Naive B cell (primary cell): Measurements from ENCODE around the gene NCK2. TPM values are rescaled to one million over a fixed set of nuclear protein-coding genes. Genes with fewer than 3 reads are reported as not detected.
"Not testable (repeated sequence)": the region's sequence is repeated elsewhere in the genome, so short reads cannot be mapped to it uniquely, and the experiment has no call there.

Experiments
- ATAC-seq, 2 donors: fragments of 150-1000 bp; cut with Tn5 transposase; 2 replicates each; pipeline ENCODE4 v1.10.0; 2021; ENCODE audit warnings: low read depth in 2 of 2, mild to moderate bottlenecking in 2 of 2, moderate library complexity in 2 of 2
- DNase-seq: peaks from one replicate; pipeline ENCODE4 v3.0.0; 2022
- H3K27ac Mint-ChIP-seq, 6 donors: one replicate each; pipeline ENCODE4 v1.8.0; 2020 to 2022; ENCODE audit warnings: mild to moderate bottlenecking in 6 of 6, mixed read lengths in 6 of 6, moderate library complexity in 5 of 6, inconsistent platforms in 2 of 6
- H3K27me3 Mint-ChIP-seq, 3 donors: one replicate each; pipeline ENCODE4 v1.8.0; 2021 to 2022; ENCODE audit warnings: mixed read lengths in 3 of 3, mild to moderate bottlenecking in 1 of 3
- H3K36me3 Mint-ChIP-seq, 2 donors: one replicate each; pipeline ENCODE4 v1.8.0; 2020 to 2022; ENCODE audit warnings: mixed read lengths in 2 of 2, inconsistent platforms in 1 of 2, mild to moderate bottlenecking in 1 of 2
- H3K4me1 Mint-ChIP-seq, 3 donors: one replicate each; pipeline ENCODE4 v1.8.0; 2020 to 2022; ENCODE audit warnings: mixed read lengths in 3 of 3, inconsistent platforms in 1 of 3, mild to moderate bottlenecking in 1 of 3, moderate library complexity in 1 of 3
- H3K4me3 Mint-ChIP-seq, 8 donors: one replicate each; pipeline ENCODE4 v1.8.0; 2020 to 2022; ENCODE audit warnings: mild to moderate bottlenecking in 8 of 8, mixed read lengths in 8 of 8, moderate library complexity in 8 of 8, inconsistent platforms in 2 of 8
- H3K9me3 Mint-ChIP-seq, 7 donors: one replicate each; pipeline ENCODE4 v1.8.0; 2020 to 2022; ENCODE audit warnings: mixed read lengths in 7 of 7, mild to moderate bottlenecking in 5 of 7, inconsistent platforms in 2 of 7, moderate library complexity in 1 of 7
- polyA plus RNA-seq, 6 donors: library from polyadenylated mRNA; unstranded; fragments of 300-500 nt; fragmentation: Illumina TruSeq; gene quantifications; one replicate each; pipeline ENCODE4 v1.2.3, GENCODE V29; 2021; ENCODE audit warnings: low read depth in 6 of 6

The NCK2 gene
- polyA plus RNA-seq, 6 donors from 2014 or later: 70.7 to 108 (median 76.7) TPM

DNA sequence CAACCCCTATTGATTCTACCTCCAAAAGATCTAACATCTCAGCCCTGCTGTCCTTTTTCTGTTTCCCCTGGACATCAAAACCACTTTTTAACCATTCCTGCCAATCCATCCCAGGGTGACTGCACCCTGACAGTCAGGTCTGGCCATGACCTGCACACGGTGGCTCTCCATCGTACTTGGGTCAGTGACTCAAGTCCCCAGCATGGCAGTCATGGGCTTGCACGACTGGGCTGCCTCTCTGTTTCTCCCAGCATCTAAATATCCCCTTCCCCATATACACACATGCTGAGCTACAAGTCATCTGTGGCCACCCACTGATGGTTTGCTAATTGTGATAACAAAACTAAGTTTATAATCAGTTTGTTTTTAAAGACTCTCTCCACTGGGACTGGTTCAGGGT lies 6.6 kb downstream of the NCK2 start:
- Mint-ChIP-seq H3K27me3 (no peaks in the 10 kb centered on the region), H3K9me3 (peaks cover 0 to 3% (median 0%) of the 10 kb centered on the region in 7 donors), H3K36me3 (peaks cover 29 to 33% of the 10 kb centered on the region in 2 donors), H3K27ac (peak overlapping the region; percentile 19 to 99 (median 96)), H3K4me3 (peak overlapping the region; percentile 85 to 99 (median 90)), H3K4me1 (peaks cover 84 to 99% (median 92%) of the 10 kb centered on the region in 3 donors)
- DNase-seq (no peak), ATAC-seq (no peak)

DNA sequence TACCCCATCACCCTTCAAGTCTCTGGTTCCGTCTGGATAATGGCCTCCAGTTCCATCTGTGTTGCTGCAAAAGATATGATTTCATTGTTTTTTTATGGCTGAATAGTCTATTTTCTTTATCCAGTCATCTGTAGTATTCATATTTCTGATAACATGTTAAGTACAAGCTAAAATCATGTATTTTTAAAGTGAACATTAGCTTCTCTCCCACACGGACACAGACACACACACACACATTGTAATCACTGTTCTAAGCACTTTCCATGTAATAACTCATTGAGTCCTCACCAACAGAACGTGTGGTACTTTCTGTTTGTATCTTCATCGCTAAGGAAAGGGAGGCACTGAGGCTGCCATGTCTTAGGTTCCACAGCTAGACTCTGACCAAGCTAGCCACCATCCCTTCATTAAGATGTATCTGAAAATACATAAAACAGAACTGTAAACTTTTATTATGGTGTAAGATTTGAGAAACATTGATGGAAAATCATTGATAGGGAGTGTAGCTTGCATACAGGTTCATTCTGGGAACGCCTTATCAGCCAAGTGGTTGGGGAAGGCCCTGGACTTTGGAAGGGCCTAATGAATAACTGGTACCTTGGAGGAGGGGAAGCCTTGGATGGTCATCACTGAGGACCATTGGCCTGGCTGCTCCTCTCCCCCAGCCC lies 8.1 kb downstream of the NCK2 start:
- Mint-ChIP-seq H3K4me3 (peak overlapping the region in 5 of 8 donors; percentile 33 to 86 (median 84)), H3K27ac (peak overlapping the region; percentile 36 to 95 (median 75)), H3K36me3 (peaks cover 27 to 29% of the 10 kb centered on the region in 2 donors), H3K4me1 (peaks cover 84 to 99% (median 92%) of the 10 kb centered on the region in 3 donors), H3K9me3 (peaks cover 0 to 3% (median 0%) of the 10 kb centered on the region in 7 donors), H3K27me3 (no peaks in the 10 kb centered on the region)
- no peak for ATAC-seq
- no peak for DNase-seq

DNA sequence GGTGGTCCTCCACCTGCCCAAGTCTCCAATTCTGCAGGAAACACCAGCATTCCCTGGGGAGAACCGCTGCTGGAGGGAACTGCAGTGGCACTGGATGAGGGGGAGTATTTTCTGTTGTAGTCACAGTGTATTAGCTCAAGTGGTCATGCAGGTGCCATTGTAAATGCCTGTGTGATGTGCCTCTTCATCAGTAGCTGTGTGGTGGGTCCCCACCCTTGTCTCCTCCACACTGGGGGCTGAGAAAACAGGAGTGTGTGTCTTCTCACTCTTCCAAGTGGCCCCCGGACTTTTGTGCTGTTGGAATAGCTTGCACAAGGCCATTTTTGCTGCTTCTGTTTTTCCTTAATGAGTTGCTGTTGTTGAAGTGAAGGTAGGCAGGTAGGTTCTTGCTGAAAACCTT lies 8.7 kb downstream of the NCK2 start:
- Mint-ChIP-seq H3K9me3 (peaks cover 0 to 3% (median 0%) of the 10 kb centered on the region in 7 donors), H3K27ac (peak overlapping the region; percentile 36 to 95 (median 82)), H3K4me1 (peaks cover 78 to 99% (median 92%) of the 10 kb centered on the region in 3 donors), H3K4me3 (peak overlapping the region in 7 of 8 donors; percentile 47 to 86 (median 78)), H3K27me3 (no peaks in the 10 kb centered on the region), H3K36me3 (peaks cover 27 to 29% of the 10 kb centered on the region in 2 donors)
- no peak for ATAC-seq
- DNase-seq: no peak

DNA sequence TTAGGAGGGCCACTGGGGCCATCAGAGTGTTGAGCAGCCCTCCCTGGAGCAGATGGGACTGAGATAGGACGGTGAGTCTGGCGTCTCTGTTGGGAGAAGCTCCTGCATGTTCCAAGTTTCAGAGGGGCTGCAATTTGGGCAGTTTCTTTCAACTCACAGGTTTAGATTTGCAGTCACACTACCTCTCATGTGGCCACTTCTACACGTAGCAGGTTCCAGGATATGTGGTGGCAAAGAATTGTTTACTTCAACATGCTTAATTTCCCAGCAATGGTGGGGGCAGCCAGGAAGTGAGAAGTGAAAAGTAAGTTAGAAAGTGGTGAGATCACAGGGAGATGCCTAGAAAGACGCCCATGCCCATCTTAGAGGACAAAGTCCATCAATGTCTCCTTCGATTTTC lies 9.3 kb downstream of the NCK2 start:
- ATAC-seq (peak; percentile 10 to 11), DNase-seq (no peak)
- peak overlapping the region; percentile 24 to 86 (median 74) for H3K4me3 Mint-ChIP-seq
- peaks cover 0 to 3% (median 0%) of the 10 kb centered on the region in 7 donors for H3K9me3 Mint-ChIP-seq
- peaks cover 27 to 29% of the 10 kb centered on the region in 2 donors for H3K36me3 Mint-ChIP-seq
- peak overlapping the region; percentile 67 to 95 (median 84) for H3K27ac Mint-ChIP-seq
- H3K27me3 Mint-ChIP-seq: no peaks in the 10 kb centered on the region
- peaks cover 76 to 99% (median 92%) of the 10 kb centered on the region in 3 donors for H3K4me1 Mint-ChIP-seq

DNA sequence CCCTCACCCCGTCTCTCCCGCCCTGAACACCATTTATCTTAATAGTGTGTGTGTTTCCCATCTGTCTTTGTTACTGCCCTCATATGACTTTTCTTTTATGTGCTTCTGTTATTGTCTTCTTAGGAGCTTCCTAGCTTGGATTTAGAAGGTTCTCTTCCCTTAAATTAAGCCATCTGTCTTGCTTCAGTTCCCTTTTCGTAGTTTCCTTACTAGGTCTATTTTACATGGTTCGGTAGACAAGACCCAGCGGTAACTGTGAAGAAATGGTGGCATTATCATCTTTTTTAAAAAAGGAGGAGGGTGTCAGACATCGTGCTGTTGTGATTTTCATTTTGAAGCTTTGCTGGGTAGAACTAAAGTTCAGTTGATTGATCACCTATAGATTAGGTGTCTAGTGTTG lies 10.3 kb downstream of the NCK2 start:
- Mint-ChIP-seq H3K36me3 (peaks cover 25 to 29% of the 10 kb centered on the region in 2 donors), H3K4me1 (peaks cover 74 to 97% (median 90%) of the 10 kb centered on the region in 3 donors), H3K27me3 (no peaks in the 10 kb centered on the region), H3K9me3 (peaks cover 0 to 3% (median 0%) of the 10 kb centered on the region in 7 donors), H3K4me3 (peak overlapping the region; percentile 44 to 88 (median 81)), H3K27ac (peak overlapping the region; percentile 2 to 95 (median 87))
- ATAC-seq (peak; percentile 55 to 60), DNase-seq (peak; percentile 47)

DNA sequence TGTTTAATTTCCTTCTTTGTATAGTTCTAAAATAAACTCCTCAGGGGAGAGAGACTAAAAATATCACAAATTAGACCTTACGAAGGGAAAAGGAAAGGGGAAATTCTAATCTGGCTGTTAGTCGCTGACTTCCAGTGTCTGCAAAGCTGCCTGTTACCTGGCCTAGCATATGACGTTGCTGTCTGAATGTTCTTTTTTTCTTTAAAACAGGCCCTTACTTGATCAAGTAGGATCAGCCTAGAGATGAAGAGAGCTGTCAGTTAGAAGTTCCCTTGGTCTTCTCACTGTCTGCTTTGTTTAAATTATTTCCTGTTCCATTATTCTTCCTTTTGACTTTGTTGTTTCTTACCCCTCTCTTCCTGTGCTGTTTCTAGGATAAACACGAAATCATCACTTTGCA lies 11.2 kb downstream of the NCK2 start:
- peak overlapping the region; percentile 2 to 95 (median 83) for H3K27ac Mint-ChIP-seq
- H3K36me3 Mint-ChIP-seq: peaks cover 16 to 22% of the 10 kb centered on the region in 2 donors
- peaks cover 74 to 97% (median 90%) of the 10 kb centered on the region in 3 donors for H3K4me1 Mint-ChIP-seq
- H3K4me3 Mint-ChIP-seq: peak overlapping the region; percentile 44 to 86 (median 74)
- no peaks in the 10 kb centered on the region for H3K27me3 Mint-ChIP-seq
- H3K9me3 Mint-ChIP-seq: peaks cover 0 to 3% (median 0%) of the 10 kb centered on the region in 7 donors
- DNase-seq (no peak), ATAC-seq (peak; percentile 44 to 63)

DNA sequence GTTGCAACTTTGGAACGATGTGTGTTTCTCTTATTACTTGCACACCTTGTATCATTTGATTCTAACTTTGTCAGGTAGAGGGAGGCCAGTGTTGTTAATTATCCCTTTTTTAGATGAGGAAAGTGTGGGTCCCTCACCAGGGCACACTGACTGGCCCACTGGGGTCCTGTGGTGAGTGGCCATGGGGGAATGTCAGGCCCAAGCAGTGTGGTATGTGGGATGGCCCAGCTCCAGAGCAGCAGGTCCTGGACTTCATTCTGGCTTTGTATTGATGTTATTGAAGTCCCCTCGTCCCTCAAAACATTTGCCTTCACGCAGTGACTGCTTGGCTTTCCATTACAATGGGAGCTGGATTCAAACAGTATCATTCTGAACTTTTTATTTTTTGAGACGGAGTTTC lies 11.7 kb downstream of the NCK2 start:
- DNase-seq (no peak), ATAC-seq (no peak)
- peak overlapping the region; percentile 22 to 85 (median 74) for H3K4me3 Mint-ChIP-seq
- peaks cover 0 to 3% (median 0%) of the 10 kb centered on the region in 7 donors for H3K9me3 Mint-ChIP-seq
- H3K27me3 Mint-ChIP-seq: no peaks in the 10 kb centered on the region
- peaks cover 11 to 18% of the 10 kb centered on the region in 2 donors for H3K36me3 Mint-ChIP-seq
- H3K27ac Mint-ChIP-seq: peak overlapping the region; percentile 59 to 95 (median 83)
- H3K4me1 Mint-ChIP-seq: peaks cover 72 to 97% (median 90%) of the 10 kb centered on the region in 3 donors

DNA sequence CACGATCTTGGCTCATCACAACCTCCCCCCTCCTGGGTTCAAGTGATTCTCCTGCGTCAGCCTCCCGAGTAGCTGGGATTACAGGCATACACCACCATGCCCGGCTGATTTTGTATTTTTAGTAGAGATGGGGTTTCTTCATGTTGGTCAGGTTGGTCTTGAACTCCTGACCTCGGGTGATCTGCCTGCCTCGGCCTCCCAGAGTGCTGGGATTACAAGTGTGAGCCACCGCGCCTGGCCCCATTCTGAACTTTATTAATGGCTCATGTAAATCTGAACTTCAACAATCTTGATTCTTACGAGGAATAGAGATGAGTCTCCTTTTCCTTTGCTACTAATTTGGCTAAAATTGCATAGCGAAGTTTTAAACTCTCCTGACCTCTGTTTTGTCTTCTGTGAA lies 12.2 kb downstream of the NCK2 start:
- Mint-ChIP-seq H3K36me3 (peaks cover 8 to 16% of the 10 kb centered on the region in 2 donors), H3K27ac (peak overlapping the region; percentile 67 to 95 (median 90)), H3K4me1 (peaks cover 69 to 97% (median 91%) of the 10 kb centered on the region in 3 donors), H3K4me3 (peak overlapping the region in 7 of 8 donors; percentile 63 to 84 (median 69))
- not testable (repeated sequence) for H3K27me3 Mint-ChIP-seq, ATAC-seq, DNase-seq, H3K9me3 Mint-ChIP-seq

DNA sequence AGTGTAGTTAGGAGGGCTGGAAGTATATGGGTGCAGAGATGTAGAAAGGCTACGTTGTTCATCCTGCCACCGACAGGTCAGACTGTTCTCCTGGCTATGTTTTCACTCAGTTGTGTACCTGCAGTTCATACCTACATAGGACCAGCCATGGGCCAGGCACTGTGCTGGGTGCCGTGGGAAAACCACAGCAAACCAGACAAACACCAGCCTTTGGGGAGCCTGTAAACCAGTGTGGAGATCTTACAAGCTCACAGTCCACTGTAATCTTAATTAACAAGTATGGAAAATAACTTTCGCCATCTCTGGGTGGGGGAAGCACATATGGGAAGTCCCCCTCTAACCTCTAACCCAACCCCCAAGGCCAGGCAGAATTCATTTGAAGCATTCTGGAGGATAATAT lies 12.7 kb downstream of the NCK2 start:
- Mint-ChIP-seq H3K9me3 (peaks cover 0 to 3% (median 0%) of the 10 kb centered on the region in 7 donors), H3K27me3 (no peaks in the 10 kb centered on the region), H3K4me1 (peaks cover 73 to 98% (median 93%) of the 10 kb centered on the region in 3 donors), H3K27ac (peak overlapping the region; percentile 63 to 95 (median 90)), H3K36me3 (peaks cover 8 to 16% of the 10 kb centered on the region in 2 donors), H3K4me3 (peak overlapping the region; percentile 57 to 84 (median 68))
- DNase-seq (no peak), ATAC-seq (peak; percentile 44 to 57)

DNA sequence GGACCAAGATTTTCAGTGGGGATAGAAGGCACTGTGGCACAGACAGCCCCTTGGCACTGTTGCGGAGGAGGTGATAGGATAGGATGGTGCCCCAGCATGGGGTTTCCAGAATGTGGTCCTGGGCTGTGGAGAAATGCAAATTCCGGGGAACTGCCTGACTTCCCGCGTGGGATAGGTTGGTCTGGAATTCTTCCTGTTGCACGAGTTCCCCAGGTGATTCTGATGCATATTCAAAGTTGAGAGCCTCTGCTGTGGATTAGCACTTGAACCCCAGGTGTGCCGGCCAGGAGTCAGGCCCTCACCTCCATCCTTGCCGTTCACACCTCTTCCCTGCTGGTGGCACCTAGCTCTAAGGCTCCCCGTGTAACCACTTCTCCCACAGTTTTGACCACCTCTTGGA lies 15.5 kb downstream of the NCK2 start:
- Mint-ChIP-seq H3K4me1 (peaks cover 56 to 96% (median 88%) of the 10 kb centered on the region in 3 donors), H3K4me3 (peak overlapping the region in 4 of 8 donors; percentile 11 to 44 (median 24)), H3K36me3 (peaks cover 1 to 8% of the 10 kb centered on the region in 2 donors), H3K9me3 (no peaks in the 10 kb centered on the region), H3K27me3 (no peaks in the 10 kb centered on the region), H3K27ac (peak overlapping the region in 5 of 6 donors; percentile 15 to 86 (median 83))
- no peak for DNase-seq
- ATAC-seq: no peak

DNA sequence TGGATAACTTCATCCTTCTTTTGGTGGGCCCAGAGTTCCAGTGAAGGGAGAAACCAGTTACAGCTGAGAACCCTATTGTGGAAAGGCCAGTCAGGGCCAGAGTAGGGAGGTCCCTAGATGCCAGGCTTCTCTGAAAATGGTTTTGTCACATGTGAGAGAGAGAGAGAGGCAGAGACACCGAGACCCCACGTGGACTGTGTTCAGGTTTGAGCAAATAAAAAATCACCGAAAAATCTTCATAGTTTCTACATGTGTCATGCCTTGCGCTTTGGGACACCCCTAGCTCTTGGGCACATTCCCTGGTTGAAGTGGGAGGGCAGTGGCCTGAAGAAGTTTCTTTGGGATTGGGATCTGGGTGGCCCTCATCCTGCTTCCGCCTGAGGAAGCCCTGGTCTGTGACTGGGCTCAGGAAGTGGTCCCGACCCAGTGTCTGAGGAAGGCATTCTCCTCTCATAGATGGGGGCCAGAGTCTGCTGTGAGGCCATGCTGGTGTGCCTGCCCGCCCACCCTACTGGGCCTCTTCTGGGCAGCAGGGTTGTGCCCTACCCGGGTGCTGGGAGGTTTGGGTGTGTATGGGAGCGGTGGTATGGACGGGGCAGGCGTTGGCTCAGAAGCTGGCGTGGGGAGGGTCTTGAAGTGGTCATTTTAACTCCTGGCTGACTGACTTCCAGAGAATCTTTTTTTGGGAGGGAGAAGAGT lies 16.1 kb downstream of the NCK2 start:
- peaks cover 58 to 96% (median 88%) of the 10 kb centered on the region in 3 donors for H3K4me1 Mint-ChIP-seq
- H3K4me3 Mint-ChIP-seq: peak overlapping the region in 2 of 8 donors; percentile 11 to 22
- ATAC-seq (no peak), DNase-seq (no peak)
- peak overlapping the region in 5 of 6 donors; percentile 19 to 93 (median 83) for H3K27ac Mint-ChIP-seq
- peaks cover 0 to 8% of the 10 kb centered on the region in 2 donors for H3K36me3 Mint-ChIP-seq
- no peaks in the 10 kb centered on the region for H3K27me3 Mint-ChIP-seq
- H3K9me3 Mint-ChIP-seq: no peaks in the 10 kb centered on the region

DNA sequence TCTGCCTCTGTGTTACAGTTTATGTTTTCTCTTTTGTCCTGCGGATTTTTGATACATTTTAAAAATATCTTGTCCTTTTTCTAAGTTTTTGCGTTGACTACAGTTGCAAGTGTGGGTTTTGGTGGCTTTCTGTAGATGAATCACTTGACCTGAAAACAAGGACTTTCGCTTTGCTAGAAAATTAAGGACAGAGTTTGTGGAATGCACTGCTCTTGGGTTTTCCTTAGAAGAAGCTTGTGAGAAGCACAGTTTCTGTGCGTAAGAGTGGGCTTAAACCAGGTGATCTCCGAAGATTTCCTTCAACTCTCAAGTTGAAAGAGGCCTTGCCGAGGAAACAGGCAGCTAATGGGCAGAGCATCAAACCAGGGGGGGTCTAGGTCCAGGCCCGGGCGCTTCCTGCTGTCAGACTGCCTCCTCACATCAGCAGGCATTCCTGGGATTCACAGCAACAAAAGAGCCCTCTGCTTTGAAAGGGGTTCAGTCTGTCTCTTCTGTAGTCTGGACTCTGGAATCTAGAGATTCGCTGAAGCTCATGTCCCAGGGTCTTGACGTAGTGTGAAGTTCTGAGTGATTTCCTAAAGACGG lies 17.3 kb downstream of the NCK2 start:
- ATAC-seq (no peak), DNase-seq (no peak)
- Mint-ChIP-seq H3K4me3 (peak overlapping the region in 1 of 8 donors; percentile 22), H3K36me3 (peaks cover under 1 to 10% of the 10 kb centered on the region in 2 donors), H3K9me3 (no peaks in the 10 kb centered on the region), H3K27ac (peak overlapping the region in 4 of 6 donors; percentile 64 to 86 (median 72)), H3K4me1 (peaks cover 56 to 96% (median 89%) of the 10 kb centered on the region in 3 donors), H3K27me3 (no peaks in the 10 kb centered on the region)

DNA sequence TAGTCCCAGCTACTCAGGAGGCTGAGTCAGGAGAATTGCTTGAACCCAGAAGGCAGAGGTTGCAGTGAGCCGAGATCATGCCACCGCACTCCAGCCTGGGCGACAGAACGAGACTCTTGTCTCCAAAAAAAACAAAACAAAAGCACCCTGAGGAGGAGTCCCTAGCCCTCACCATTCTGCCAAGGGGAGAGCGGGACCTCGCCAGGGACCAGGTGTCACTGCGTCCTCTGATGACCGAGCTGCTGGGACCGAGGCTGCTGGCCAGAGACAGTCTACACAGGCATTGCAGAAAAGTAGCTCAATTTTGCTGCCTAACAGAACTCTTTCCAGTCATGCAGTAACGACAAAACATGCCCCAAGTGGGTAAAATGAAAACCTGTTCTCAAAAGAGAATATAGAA lies 18.4 kb downstream of the NCK2 start:
- no peaks in the 10 kb centered on the region for H3K27me3 Mint-ChIP-seq
- ATAC-seq: no peak
- H3K4me1 Mint-ChIP-seq: peaks cover 58 to 96% (median 89%) of the 10 kb centered on the region in 3 donors
- no peak overlapping the region for H3K4me3 Mint-ChIP-seq
- peak overlapping the region in 3 of 6 donors; percentile 65 to 79 (median 74) for H3K27ac Mint-ChIP-seq
- peaks cover 6 to 16% of the 10 kb centered on the region in 2 donors for H3K36me3 Mint-ChIP-seq
- peaks cover 0 to 2% (median 0%) of the 10 kb centered on the region in 7 donors for H3K9me3 Mint-ChIP-seq
- no peak for DNase-seq
